HG03139 (cell line): ENCODE measurements around the gene ZNF169.
"Not testable (repeated sequence)": the region's sequence is repeated elsewhere in the genome, so short reads cannot be mapped to it uniquely, and the experiment has no call there.

ENCODE experiments used
- ATAC-seq: cut with Tn5 transposase; IDR thresholded peaks from one replicate; pipeline ENCODE4 v1.9.1; 2021; ENCODE audit not compliant: unreplicated experiment

The ZNF169 gene

DNA sequence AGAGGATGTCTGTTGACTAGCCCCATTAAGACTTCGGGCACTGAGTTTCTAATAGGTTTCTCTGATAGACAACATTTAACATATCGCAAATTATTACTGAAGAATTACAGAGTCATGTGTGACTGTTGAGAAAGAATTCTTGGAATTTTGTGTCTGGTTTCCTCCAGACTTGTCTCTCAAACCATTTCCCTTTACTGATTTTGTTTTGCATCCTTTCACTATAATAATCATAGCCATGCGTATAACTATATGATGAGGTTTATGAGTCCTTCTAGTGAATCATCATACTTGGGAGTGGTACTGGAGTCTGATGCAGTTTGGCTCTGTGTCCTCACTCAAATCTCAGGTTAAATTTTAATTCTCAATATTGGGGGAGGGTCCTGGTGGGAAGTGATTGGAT, 27.0 kb downstream of the ZNF169 start:
- ATAC-seq: no peak

DNA sequence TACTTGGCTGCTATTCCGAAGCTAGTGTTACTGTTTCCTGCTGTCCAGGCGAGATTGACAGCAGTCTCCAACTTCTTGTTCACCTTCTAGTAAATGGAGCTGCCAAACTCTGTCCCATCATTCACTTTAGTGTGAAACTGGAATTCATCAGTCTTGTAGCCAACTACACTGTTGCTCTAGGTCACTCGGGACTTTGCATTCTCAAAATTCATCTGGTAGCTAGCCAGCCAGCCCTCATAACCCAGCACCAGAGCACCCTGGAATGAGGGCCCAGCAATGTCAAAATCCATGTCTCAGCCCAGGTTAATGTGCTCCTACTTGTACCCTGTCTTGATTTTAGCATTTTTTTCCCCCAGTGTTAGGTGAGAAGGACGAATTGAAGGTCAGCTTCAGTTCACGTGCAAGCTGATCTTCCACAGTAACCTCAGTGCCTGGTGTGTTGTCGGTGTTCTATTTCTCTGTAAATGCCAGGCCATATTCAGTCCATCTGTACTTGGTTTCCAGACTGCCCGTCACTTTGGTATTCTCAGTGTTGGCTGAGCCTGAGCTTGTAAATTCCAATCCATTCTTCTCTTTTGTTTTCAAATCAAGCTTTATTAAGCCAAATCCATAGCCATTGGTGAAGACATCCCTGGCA, 28.9 kb downstream of the ZNF169 start:
- no peak for ATAC-seq

- ATAC-seq: no peak
These were observed 30.6 kb downstream of the ZNF169 start for GRCh38 chr9:94289691-94290090.

GRCh38 chr9:94298949-94299599, 40.0 kb downstream of the ZNF169 start:
- no peak for ATAC-seq

DNA sequence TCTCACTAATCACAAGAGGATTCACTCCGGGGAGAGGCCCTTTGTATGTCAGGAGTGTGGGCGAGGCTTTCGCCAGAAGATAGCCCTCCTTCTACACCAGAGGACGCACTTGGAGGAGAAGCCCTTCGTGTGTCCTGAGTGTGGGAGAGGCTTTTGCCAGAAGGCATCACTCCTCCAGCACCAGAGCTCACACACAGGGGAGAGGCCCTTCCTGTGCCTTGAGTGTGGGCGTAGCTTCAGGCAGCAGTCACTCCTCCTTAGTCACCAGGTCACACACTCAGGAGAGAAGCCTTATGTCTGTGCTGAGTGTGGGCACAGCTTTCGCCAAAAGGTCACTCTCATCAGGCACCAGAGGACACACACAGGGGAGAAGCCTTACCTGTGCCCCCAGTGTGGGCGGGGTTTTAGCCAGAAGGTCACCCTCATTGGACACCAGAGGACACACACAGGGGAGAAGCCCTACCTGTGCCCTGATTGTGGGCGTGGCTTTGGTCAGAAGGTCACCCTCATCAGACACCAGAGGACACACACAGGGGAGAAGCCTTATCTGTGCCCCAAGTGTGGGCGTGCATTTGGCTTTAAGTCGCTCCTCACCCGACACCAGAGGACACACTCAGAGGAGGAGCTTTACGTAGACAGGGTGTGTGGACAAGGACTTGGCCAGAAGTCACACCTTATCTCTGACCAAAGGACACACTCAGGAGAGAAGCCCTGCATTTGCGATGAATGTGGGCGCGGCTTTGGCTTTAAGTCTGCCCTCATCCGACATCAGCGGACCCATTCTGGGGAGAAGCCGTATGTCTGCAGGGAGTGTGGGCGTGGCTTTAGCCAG, 41.6 kb downstream of the ZNF169 start:
- no peak for ATAC-seq

DNA sequence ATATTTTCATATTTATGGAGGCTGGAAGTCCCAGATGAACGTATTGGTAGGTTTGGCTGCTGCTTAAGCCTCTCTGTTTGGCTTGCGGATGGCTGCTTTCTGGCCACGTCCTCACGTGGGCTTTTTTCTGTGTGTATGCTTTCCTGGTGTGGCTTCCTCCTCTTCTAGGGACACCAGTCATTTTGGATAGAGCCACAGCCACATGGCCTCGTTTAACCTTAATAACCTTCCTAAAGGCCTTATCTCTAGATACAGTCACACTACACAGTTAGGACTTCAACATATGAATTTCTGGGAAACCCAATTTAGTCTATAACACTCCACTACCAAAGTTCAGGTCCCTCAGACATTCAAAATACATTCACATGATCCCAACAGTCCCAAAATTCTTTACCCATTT, 42.5 kb downstream of the ZNF169 start:
- no peak for ATAC-seq

DNA sequence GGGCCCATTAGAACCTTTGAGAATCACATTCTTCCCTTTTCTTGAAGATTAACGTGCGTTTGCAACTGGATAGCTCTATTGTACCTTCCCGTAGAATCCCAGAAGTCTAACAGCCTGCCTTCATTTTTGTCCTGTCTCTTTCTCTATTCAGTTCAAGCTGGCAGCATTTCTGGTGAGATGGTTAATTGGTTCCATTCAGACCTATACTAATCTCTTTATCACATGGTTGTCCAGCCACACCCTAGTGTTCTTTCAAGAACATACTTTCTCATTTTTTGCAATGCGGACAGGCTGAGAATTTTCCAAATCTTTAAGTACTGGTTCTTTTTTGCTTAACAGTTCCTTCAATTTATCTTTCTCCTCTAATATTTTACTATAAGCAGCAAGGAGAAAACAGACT, 43.3 kb downstream of the ZNF169 start:
- no peak for ATAC-seq

DNA sequence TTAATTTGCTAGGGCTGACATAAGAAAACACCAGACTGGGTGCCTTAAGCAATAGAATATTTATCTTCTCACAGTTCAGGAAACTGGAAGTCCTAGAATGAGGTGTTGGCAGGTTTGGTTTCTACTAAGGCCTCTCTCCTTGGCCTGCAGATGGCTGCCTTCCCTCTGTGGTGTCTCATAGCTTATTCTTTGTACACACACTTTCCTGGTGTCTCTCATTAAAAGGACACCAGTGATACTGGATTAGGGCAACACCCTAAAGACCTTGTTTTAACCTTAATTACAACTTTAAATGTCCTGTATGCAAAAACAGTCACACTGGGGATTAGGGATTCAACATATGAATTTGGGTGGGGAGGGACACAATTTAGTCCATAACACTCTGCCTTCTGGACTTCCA, 44.2 kb downstream of the ZNF169 start:
- no peak for ATAC-seq

DNA sequence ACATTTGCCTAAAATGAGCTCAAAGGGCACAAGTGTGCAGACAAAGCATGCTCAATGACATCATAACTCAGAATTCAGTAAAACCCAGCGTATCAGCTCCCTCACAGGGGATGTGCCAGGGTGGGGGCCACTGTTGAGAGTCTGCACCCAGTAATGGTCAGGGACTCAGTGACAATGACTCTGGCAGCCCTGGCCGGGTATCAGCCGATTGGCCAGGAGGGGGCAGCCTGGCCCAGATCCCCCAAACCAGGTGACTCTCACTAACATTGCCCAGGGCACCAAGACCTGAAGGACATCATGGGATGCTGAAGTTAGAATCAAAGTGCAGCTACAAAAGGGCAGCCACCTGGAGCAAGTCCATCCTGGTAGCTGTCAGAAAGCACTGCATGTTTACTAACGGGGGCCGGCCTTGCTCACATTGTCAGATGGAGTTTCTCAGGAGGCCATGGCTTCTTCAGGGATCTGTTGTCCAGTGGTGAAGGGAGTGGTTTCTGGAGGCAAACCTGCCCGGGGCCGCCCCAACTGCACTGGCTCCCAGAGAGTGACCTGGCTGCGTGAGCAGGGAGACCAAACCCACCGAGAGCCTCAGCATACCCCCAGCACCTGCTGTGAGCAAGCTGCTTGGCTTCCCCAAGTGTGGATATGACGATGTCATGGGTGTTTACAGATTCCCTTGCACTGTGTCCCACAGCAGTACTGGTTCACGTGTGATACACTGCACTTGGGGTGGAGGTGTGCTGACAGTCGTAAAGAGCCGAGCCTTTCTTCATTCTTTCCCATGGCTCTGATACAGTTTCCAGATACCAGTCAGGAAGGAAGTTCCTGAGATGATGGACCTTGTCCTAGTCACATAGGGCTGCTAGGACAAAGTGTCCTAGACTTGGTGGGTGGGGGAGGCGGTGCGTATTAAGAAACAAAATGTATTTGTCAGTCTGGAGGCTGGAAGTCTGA, 56.2 kb downstream of the ZNF169 start:
- not testable (repeated sequence) for ATAC-seq

DNA sequence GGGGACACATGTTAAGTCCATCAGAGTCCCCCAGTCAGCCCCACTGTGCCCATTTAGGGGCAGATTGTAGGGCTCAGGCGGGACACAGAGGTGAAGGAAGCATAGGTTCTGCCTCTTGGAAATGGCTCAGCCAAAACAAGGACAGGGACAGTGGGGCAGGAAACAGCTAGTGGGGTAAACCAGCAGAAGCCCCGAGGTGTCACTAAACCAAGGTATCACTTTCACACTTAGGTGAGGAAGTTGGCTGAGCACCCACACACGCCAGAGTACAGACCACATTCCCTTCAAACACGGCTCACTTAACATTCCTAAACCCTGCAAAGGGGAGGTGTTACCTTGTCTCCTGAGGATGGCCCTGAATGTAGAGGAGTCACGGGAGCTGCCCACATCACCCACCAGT, 57.1 kb downstream of the ZNF169 start:
- ATAC-seq: not testable (repeated sequence)

GRCh38 chr9:94317949-94318657, 59.0 kb downstream of the ZNF169 start:
- ATAC-seq: not testable (repeated sequence)

DNA sequence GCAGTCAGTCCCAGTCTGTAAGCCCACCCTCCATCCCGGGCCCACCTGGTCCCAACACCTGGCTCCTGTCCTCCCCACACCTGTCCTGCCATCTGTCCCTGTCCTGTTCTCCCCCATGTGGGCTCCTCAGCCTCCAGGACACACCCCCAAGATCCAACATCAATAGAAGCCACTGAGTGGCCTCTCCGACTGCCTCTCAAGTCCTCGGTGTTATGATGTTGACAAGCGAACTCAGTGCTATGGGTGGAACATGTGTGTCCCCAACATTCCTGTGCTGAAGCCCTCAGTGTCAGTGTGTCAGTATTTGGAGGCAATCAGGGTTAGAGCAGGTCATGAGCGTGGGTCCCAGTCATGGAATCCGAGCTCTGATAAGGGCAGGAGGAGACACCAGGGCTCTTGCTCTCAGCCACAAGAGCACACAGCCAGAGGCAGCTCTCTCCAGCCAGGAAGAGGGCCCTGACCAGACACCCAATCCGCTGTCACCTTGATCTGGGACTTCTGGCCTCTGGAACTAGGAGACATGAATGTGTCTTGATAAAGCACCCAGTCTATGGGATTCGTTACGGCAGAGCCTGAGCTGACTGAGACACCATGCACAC, 63.3 kb downstream of the ZNF169 start:
- not testable (repeated sequence) for ATAC-seq

DNA sequence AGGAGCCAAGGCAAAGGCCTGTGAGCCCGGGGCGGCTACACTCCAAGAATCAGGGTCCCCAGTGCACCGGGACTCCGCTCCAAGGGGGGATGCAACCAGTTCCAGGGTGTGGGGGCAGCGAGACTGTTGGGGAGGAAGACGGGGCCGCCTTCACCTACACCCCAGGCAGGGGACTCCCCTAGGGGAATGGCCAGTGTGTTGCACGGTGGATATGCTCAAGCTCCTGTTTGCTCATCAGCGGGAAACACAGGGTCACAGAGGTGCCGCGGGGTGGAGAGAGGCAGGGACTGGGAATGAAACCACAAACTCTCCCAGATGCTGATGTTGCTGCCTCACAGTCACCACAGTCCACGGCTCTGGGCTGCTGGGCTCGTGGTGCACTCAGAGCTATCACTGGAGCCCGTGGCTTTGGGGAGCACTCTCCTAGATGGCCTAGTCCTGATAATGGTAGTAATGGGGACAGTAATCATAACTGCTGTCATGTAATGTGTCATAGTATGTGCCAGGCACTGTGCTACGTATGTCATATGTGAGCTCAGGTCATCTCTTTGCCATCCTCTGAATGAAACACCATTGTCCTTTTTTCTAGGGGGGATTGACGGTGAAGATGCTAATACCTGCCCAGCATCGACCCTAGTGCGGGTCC, 64.2 kb downstream of the ZNF169 start:
- not testable (repeated sequence) for ATAC-seq

DNA sequence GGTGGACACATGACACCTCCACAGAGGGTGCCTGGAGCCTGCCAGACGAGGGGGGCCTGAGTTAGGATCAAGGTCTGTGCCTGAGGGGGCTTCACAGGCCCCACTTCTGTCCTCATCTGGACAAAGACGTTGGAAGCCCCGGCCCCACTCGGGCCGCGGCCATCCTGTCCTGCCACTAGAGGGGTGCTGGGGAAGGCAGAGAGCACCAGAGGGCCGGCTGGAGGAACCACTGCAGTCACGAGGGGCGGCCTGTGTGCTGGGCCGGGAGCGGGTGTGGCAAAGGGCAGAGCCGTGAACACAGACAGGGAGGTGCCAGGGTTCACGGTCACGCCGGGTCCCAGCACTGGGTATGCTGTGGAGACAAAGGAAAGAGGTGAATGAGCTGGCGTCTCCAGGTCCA, 66.5 kb downstream of the ZNF169 start:
- not testable (repeated sequence) for ATAC-seq

DNA sequence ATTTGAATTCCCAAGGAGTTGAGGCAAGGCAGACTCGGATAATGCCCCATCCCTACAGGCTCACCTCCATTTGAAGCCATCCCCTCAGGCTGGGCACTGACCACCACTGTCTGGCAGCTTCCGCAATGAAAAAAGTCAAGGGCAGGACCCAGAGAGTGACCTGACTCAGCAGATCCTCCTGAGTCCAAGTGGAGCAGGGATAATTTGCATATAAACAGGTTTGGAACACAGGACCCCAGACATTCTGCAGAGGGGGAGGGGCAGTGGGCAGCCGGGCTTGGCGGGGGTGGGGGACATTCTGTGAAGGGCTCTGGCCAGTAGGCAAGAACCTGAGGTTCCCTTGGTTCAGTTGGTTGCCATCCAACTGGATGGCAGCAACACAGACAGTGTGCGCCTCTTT, 69.4 kb downstream of the ZNF169 start, which contains the start of gene NUTM2F:
TSS of gene NUTM2F (minus strand) at position 101 of the 400 bp plus-strand sequence. CDS start at position 80, 21 bp downstream.
- not testable (repeated sequence) for ATAC-seq

GRCh38 chr9:94336445-94336844, 77.3 kb downstream of the ZNF169 start:
- ATAC-seq: not testable (repeated sequence)

DNA sequence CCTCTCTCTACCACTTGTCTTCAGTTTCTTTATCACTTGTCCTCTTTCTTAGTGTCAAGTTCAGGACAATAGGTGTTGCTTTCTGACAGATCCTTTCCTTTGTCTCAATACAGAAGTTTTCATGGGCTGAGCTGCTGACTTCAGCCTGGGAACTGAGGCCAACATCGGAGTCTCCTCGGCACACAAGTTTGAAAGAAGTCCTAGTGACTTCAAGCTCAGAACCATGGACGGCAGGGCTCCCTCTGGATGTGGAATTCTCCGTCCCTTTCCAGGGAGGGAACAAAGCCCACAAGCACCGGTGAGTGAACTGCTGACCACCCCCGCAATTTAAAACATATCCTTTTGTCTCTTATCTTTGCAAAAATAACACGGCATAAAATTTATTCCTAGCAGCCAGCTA, 79.6 kb downstream of the ZNF169 start:
- not testable (repeated sequence) for ATAC-seq

DNA sequence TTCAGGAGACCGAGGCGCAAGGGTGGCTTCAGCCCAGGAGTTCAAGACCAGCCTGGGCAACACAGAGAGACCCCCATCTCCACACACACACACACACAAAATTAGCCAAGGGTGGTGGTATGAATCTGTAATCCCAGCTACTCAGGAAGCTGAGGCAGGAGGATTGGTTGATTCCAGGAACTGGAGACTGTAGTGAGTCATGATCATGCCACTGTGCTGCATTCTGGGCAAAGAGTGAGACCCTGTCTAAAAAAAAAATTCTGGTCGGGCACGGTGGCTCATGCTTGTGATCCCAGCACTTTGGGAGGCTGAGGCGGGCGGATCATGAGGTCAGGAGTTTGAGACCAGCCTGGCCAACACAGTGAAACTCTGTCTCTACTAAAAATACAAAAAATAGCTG, 80.6 kb downstream of the ZNF169 start:
- not testable (repeated sequence) for ATAC-seq

DNA sequence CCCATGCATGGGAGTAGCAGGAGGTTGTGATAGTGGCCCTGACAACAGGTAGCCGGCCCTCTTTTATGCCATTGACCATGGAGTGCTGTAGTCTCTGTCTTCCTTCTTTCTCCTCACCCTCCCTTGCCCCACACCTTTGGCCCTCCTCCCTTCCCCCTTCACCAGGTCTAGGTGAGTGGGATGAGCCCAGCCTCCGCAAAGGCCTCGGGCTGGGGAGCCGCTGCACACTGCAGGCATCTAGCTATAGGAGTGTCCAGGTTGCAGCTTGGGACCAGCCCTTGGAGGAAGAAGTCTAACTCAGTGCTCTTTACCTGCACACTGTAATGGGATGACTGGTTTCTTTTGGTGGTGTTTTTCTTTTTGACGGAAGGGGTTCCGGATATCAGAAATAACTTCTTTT, 81.7 kb downstream of the ZNF169 start:
- not testable (repeated sequence) for ATAC-seq
